ENCODE data around the gene FLAD1. TPM values are rescaled to one million over a fixed set of nuclear protein-coding genes. Genes with fewer than 3 reads are reported as not detected.

FLAD1 gene
- total RNA-seq, 1 donor from 2014 or later, result 31.2 TPM

DNA sequence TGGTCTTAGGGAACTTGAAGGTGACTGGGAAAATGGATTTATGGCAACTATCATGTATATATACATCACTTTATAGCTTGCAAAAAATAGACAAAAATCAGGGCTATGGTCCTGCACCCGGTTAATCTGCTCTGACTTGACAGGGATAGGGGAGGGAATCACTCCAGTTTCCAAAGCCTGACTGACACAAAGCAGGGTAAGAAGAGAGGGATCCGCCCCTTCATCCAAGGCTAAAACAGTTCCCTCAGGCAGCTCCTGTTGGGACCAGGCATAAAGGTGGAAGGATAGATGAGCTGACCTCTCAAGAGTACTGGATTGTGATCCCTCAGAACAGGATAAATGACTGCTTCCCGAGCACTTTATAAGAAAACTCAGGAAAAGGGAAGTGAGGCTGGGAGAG lies 28.6 kb upstream of the FLAD1 start:
- Histone ChIP-seq H3K4me1 (peaks cover 15 to 38% of the 10 kb centered on the region in 2 donors), H3K36me3 (peaks cover 25 to 33% of the 10 kb centered on the region in 2 donors), H3K9me3 (no peaks in the 10 kb centered on the region), H3K27me3 (no peaks in the 10 kb centered on the region), H3K27ac (peak overlapping the region; percentile 65 to 83), H3K4me3 (peak overlapping the region; percentile 68 to 70)
- DNase-seq (ENCODE audit: low spot score in 2 of 2), result no peak
- TF ChIP-seq, protein P1, sequence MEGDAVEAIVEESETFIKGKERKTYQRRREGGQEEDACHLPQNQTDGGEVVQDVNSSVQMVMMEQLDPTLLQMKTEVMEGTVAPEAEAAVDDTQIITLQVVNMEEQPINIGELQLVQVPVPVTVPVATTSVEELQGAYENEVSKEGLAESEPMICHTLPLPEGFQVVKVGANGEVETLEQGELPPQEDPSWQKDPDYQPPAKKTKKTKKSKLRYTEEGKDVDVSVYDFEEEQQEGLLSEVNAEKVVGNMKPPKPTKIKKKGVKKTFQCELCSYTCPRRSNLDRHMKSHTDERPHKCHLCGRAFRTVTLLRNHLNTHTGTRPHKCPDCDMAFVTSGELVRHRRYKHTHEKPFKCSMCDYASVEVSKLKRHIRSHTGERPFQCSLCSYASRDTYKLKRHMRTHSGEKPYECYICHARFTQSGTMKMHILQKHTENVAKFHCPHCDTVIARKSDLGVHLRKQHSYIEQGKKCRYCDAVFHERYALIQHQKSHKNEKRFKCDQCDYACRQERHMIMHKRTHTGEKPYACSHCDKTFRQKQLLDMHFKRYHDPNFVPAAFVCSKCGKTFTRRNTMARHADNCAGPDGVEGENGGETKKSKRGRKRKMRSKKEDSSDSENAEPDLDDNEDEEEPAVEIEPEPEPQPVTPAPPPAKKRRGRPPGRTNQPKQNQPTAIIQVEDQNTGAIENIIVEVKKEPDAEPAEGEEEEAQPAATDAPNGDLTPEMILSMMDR (IDR thresholded peaks at IDR 0.05), result no peak
- intact Hi-C loops (cut with DNase I), result no loop called here

DNA sequence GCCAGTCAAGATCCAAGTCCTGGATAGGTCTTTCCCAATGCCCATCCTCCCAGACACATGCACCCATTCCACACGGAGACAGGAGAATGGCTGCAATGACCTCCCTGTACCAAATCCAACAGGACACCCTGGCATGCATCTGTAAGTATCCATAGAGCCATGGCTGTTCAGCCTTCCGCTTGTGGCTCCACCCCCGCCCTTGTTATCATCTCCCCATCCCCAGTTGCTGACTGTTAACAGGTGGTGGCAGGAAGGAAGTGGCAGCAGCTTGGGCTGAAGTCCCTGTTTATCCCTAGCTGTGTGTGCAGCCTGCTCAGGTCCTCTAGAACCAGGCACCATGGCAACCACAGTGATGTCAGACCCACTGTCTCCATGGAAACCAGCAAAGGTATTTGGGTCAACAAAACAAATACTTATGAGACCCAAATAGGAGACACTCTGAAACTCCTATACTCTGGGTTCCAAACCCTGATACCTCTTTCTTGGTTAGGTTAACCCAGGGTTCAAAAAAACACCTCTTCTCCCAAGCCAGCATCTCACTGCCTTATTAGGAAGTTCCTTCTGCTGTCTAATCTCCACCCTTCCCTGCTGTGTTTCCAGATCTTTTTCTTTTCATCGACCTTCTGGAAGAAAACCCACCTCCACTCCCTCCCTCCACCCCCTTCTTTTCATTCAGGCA lies 28.0 kb upstream of the FLAD1 start:
- peaks cover 23 to 34% of the 10 kb centered on the region in 2 donors for H3K36me3 ChIP-seq
- TF ChIP-seq, protein P1 (IDR thresholded peaks at IDR 0.05), result no peak
- no peaks in the 10 kb centered on the region for H3K27me3 ChIP-seq
- peak; percentile 71 to 87 for DNase-seq (ENCODE audit: low spot score in 2 of 2)
- H3K4me1 ChIP-seq, result peaks cover 15 to 39% of the 10 kb centered on the region in 2 donors
- H3K4me3 ChIP-seq, result peak overlapping the region; percentile 68 to 70
- no peaks in the 10 kb centered on the region for H3K9me3 ChIP-seq
- H3K27ac ChIP-seq, result peak overlapping the region; percentile 65 to 83
- intact Hi-C loops (cut with DNase I), result loop anchor here (5.0 kb wide), 1 partner anchor 107 kb away; the partner anchor contains the start of gene EFNA4

DNA sequence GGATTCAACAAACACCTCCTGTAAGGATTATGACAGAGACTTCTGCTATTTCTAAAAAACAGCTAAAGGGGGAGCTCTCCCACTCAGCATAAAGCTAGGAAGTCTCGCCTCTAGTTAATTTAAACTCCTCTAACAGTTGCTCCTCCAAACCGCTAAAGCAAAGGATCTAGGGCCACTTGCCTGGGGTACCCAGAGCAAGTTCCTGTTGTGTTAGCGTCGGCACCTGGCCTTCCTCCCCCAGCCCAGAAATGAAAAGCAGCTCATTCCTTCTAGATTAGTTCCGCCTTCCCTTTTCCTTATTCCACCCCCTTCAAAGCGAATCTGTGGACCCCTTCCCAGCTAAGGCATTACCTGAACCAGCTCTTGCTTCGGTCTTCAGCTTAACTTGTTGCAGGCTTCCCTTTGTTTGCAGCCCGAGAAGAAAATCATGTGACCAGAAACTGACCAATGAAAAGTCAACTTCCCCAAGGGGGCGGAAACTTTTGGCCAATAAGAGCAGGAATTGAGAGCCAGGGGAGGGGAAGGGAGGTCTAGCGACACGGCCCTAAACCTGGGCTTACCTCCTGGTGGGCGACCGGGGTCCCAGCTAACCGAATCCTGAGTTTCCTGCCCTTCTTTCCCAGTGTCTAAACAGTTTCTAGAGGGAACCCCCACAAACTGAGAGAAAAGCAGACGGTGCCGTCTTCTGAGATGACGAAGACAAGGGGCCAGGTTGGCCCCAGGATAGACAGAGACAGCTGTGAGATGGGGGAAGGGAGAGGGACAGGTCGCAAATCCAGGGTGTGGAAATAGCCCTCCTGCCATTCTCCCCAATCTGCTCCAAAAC lies 27.2 kb upstream of the FLAD1 start, which contains the start of gene PBXIP1:
Gene PBXIP1 (minus strand): TSS at position 382 of the 826 bp plus-strand sequence. CDS start 2,378 bp downstream, outside the sequence.
- peak; percentile 52 to 93 for DNase-seq (ENCODE audit: low spot score in 2 of 2)
- peak within 1 kb of the TSS; percentile 68 to 70 for H3K4me3 ChIP-seq
- H3K36me3 ChIP-seq, result peaks cover 16 to 28% of the 10 kb centered on the region in 2 donors
- peaks cover 18 to 47% of the 10 kb centered on the region in 2 donors for H3K4me1 ChIP-seq
- no peaks in the 10 kb centered on the region for H3K9me3 ChIP-seq
- H3K27me3 ChIP-seq, result no peaks in the 10 kb centered on the region
- intact Hi-C loops (cut with DNase I), result loop anchor here (1.0 to 5.0 kb wide), 4 partner anchors 15 to 106 kb away; partner anchors contain the start of genes EFNA4, FLAD1 and SHC1
- peak within 1 kb of the TSS; percentile 65 to 83 for H3K27ac ChIP-seq
- TF ChIP-seq, protein P1 (IDR thresholded peaks at IDR 0.05), result peak in 2 of 3 experiments; percentile 15 to 26

DNA sequence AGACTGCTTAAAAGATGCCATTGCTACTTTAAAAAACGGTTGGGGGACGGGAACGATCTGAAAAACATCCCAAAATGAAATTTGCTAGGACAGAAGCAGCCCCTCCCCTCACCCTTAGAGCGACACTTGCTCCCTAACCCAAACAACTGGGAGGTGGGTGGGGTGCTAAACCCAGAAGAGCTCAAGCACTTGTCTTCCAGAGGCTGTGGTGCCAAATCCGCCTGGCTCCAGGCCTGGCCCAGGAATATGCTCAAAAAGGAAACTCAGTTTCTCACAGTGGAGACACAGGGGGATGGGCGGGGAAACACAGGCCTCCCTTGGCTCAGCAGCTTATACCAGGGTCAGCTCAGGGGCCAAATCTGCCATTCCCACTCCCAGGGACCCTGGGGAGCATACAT lies 26.6 kb upstream of the FLAD1 start:
- Histone ChIP-seq H3K4me3 (peak overlapping the region; percentile 68 to 70), H3K27me3 (no peaks in the 10 kb centered on the region), H3K9me3 (no peaks in the 10 kb centered on the region), H3K4me1 (peaks cover 18 to 47% of the 10 kb centered on the region in 2 donors), H3K27ac (peak overlapping the region; percentile 65 to 83), H3K36me3 (peaks cover 12 to 22% of the 10 kb centered on the region in 2 donors)
- TF ChIP-seq, protein P1 (IDR thresholded peaks at IDR 0.05), result no peak
- DNase-seq (ENCODE audit: low spot score in 2 of 2), result no peak
- intact Hi-C loops (cut with DNase I), result loop anchor here (1.0 to 5.0 kb wide), 4 partner anchors 14 to 106 kb away; partner anchors contain the start of genes EFNA4, FLAD1 and SHC1

DNA sequence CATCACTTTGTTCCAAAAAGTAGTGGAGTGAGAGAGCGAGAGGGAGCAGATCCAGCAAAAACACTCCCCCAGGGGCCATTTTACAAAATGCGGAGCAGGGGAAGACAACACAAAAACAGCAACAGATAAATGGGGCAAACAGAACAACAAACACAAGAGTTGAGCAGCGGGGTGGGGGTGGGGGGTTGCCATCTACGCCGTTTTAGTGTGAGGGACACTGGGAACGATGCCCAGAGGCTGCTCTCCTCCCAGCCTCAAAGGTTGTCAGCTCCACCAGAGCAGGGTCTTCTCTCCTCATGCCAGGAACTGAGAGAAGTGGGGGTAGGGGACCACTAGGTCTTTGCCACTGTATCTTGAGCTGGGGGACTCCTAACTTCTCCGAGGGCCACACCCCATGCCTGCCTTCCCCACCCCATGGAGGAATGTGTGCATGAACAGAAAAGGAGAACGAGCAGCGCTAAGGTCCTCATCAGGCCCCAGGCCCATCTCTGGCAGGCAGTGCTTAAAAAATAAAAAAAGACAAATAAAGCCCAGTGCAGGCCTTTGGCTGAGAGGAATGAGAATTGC lies 26.0 kb upstream of the FLAD1 start:
- Histone ChIP-seq H3K27ac (peak overlapping the region; percentile 65 to 83), H3K4me1 (peaks cover 18 to 47% of the 10 kb centered on the region in 2 donors), H3K4me3 (no peak overlapping the region), H3K9me3 (no peaks in the 10 kb centered on the region), H3K27me3 (no peaks in the 10 kb centered on the region), H3K36me3 (peaks cover 12 to 20% of the 10 kb centered on the region in 2 donors)
- intact Hi-C loops (cut with DNase I), result loop anchor here (2.0 to 5.0 kb wide), 2 partner anchors 14 to 105 kb away; partner anchors contain the start of genes EFNA4 and SHC1
- TF ChIP-seq, protein P1 (IDR thresholded peaks at IDR 0.05), result no peak
- DNase-seq (ENCODE audit: low spot score in 2 of 2), result no peak
